Ecto neural progenitor cell (in vitro differentiated cells): ENCODE data around the gene DHX57.

Source experiments
- DNase-seq: peaks from one replicate; pipeline ENCODE4 v3.0.0-alpha.2; 2018; ENCODE audit warnings: low spot score

The DHX57 gene

GRCh38 chr2:38875576-38876367 is at the start of gene DHX57, which contains the start of gene MORN2:
Gene DHX57 (minus strand): TSS chr2:38875934. CDS start chr2:38868405, 7,529 bp downstream.
Gene MORN2 (plus strand): TSS chr2:38875976.
- peak; percentile 92 for DNase-seq

- no peak for DNase-seq
Measured at GRCh38 chr2:38922902-38923301, 47.2 kb upstream of the DHX57 start.

GRCh38 chr2:38922389-38922788 is 46.7 kb upstream of the DHX57 start:
- DNase-seq: no peak

GRCh38 chr2:38912619-38913018 is 36.9 kb upstream of the DHX57 start:
- DNase-seq: no peak

- no peak for DNase-seq
Measured at GRCh38 chr2:38911191-38911590, 35.5 kb upstream of the DHX57 start.

- no peak for DNase-seq
Measured at GRCh38 chr2:38909872-38910271, 34.1 kb upstream of the DHX57 start.

- no peak for DNase-seq
Measured at GRCh38 chr2:38907743-38908562, 32.2 kb upstream of the DHX57 start.

GRCh38 chr2:38907242-38907641 is 31.5 kb upstream of the DHX57 start:
- DNase-seq: no peak

GRCh38 chr2:38905251-38905650 is 29.5 kb upstream of the DHX57 start:
- no peak for DNase-seq

- DNase-seq: no peak
Measured at GRCh38 chr2:38900726-38901125, 25.0 kb upstream of the DHX57 start.

- DNase-seq: no peak
Measured at GRCh38 chr2:38898256-38898655, 22.5 kb upstream of the DHX57 start.

- DNase-seq: no peak
Measured at GRCh38 chr2:38892819-38893218, 17.1 kb upstream of the DHX57 start.

- DNase-seq: no peak
Measured at GRCh38 chr2:38889575-38889974, 13.8 kb upstream of the DHX57 start, which contains the start of gene ARHGEF33. Gene ARHGEF33 (plus strand): TSS chr2:38889875. CDS start chr2:38919448, 29,573 bp downstream.

GRCh38 chr2:38889045-38889444 is 13.3 kb upstream of the DHX57 start:
- no peak for DNase-seq

- DNase-seq: no peak
Measured at GRCh38 chr2:38887902-38888554, 12.3 kb upstream of the DHX57 start.

GRCh38 chr2:38887347-38887746 is 11.6 kb upstream of the DHX57 start:
- no peak for DNase-seq

GRCh38 chr2:38886063-38886462 is 10.3 kb upstream of the DHX57 start:
- no peak for DNase-seq

- no peak for DNase-seq
Measured at GRCh38 chr2:38876407-38876806, 673 bp upstream of the DHX57 start.

GRCh38 chr2:38875227-38875575 is 533 bp downstream of the DHX57 start:
- no peak for DNase-seq

GRCh38 chr2:38873763-38874162 is 2.0 kb downstream of the DHX57 start:
- DNase-seq: no peak

GRCh38 chr2:38871432-38871831 is 4.3 kb downstream of the DHX57 start:
- no peak for DNase-seq

- DNase-seq: no peak
Measured at GRCh38 chr2:38866773-38867443, 8.8 kb downstream of the DHX57 start.
